ENCODE data around the gene KCNMA1. TPM values are rescaled to one million over a fixed set of nuclear protein-coding genes. Genes with fewer than 3 reads are reported as not detected.

Gene KCNMA1
- total and polyA plus RNA-seq, 2 donors (not counting 1 experiment from before 2014, with no cell fraction given) = 0.82 to 3.1 TPM

- ATAC-seq (ENCODE audit: low read depth) = no peak
- DNase-seq = no peak
- H3K4me3 Mint-ChIP-seq = no peak overlapping the region
- Histone ChIP-seq H3K4me1 (ENCODE audit: control insufficient read depth in 2 of 2, insufficient read depth in 2 of 2, low read length in 2 of 2) (no peaks in the 10 kb centered on the region), H3K4me2 (replicated peaks; ENCODE audit: low read depth, low read length, poor library complexity, severe bottlenecking) (no peak overlapping the region), H3K79me2 (ENCODE audit: control insufficient read depth, insufficient read depth, low read length) (no peaks in the 10 kb centered on the region), H4K20me1 (ENCODE audit: control insufficient read depth, insufficient read depth, low read length, poor library complexity, severe bottlenecking) (no peaks in the 10 kb centered on the region), H3K9me3 (ENCODE audit: control extremely low read depth in 1 of 3, control insufficient read depth in 2 of 3, insufficient read depth in 1 of 3, low read length in 2 of 3) (no peaks in the 10 kb centered on the region), H3K4me3 (ENCODE audit: control extremely low read depth in 1 of 5, extremely low read depth in 1 of 5, insufficient read depth in 1 of 5, low read depth in 2 of 5, low read length in 4 of 5) (no peak overlapping the region), H3K9ac (ENCODE audit: low read length) (no peak overlapping the region), H3K27ac (ENCODE audit: low read length in 2 of 2) (no peak overlapping the region), H3K27me3 (replicated peaks in 1 of 4; ENCODE audit: control extremely low read depth in 1 of 4, control insufficient read depth in 3 of 4, insufficient read depth in 4 of 4, low read length in 3 of 4) (peaks cover 0 to 5% (median 2%) of the 10 kb centered on the region in 4 experiments), H2AFZ (ENCODE audit: insufficient read depth, low read depth, low read length, poor library complexity, severe bottlenecking) (no peak overlapping the region), H3K36me3 (replicated peaks in 1 of 2; ENCODE audit: control extremely low read depth in 1 of 2, control insufficient read depth in 1 of 2, extremely low read depth in 1 of 2, insufficient read depth in 2 of 2, low read length in 1 of 2) (no peaks in the 10 kb centered on the region)
- no peak overlapping the region for H3K27ac Mint-ChIP-seq
- TF ChIP-seq EZH2 (IDR thresholded peaks at IDR 0.05; ENCODE audit: borderline replicate concordance, insufficient read depth, low read depth, low read length, poor library complexity, severe bottlenecking) (no peak), CTCF (IDR thresholded peaks at IDR 0.05) (no peak)
- ChIA-PET CTCF (no interaction called here), POLR2A (no interaction called here)
- no peaks in the 10 kb centered on the region for H3K9me3 Mint-ChIP-seq (ENCODE audit: insufficient read depth)
- H3K27me3 Mint-ChIP-seq = peaks cover 25% of the 10 kb centered on the region
- WGBS (ENCODE audit: insufficient coverage) = 82% methylated on average over 3 of the region's 3 CpGs
- intact Hi-C loops (cut with micrococcal nuclease) = no loop called here
- no peaks in the 10 kb centered on the region for H3K4me1 Mint-ChIP-seq
These were observed 348.5 kb downstream of the KCNMA1 start for GRCh38 chr10:77289027-77289501.

- intact Hi-C loops (cut with micrococcal nuclease) = no loop called here
- TF ChIP-seq CTCF (IDR thresholded peaks at IDR 0.05) = no peak
- TF ChIP-seq EZH2 (IDR thresholded peaks at IDR 0.05; ENCODE audit: borderline replicate concordance, insufficient read depth, low read depth, low read length, poor library complexity, severe bottlenecking) = no peak
- DNase-seq (no peak), ATAC-seq (ENCODE audit: low read depth) (no peak)
- Histone ChIP-seq H3K27me3 (replicated peaks in 1 of 4; ENCODE audit: control extremely low read depth in 1 of 4, control insufficient read depth in 3 of 4, insufficient read depth in 4 of 4, low read length in 3 of 4) (peaks cover 0 to 13% (median 7%) of the 10 kb centered on the region in 4 experiments), H3K4me1 (ENCODE audit: control insufficient read depth in 2 of 2, insufficient read depth in 2 of 2, low read length in 2 of 2) (no peaks in the 10 kb centered on the region), H3K79me2 (ENCODE audit: control insufficient read depth, insufficient read depth, low read length) (no peaks in the 10 kb centered on the region), H4K20me1 (ENCODE audit: control insufficient read depth, insufficient read depth, low read length, poor library complexity, severe bottlenecking) (no peaks in the 10 kb centered on the region), H3K9ac (ENCODE audit: low read length) (no peak overlapping the region), H3K4me3 (ENCODE audit: control extremely low read depth in 1 of 5, extremely low read depth in 1 of 5, insufficient read depth in 1 of 5, low read depth in 2 of 5, low read length in 4 of 5) (no peak overlapping the region), H3K9me3 (ENCODE audit: control extremely low read depth in 1 of 3, control insufficient read depth in 2 of 3, insufficient read depth in 1 of 3, low read length in 2 of 3) (no peaks in the 10 kb centered on the region), H3K36me3 (replicated peaks in 1 of 2; ENCODE audit: control extremely low read depth in 1 of 2, control insufficient read depth in 1 of 2, extremely low read depth in 1 of 2, insufficient read depth in 2 of 2, low read length in 1 of 2) (no peaks in the 10 kb centered on the region), H3K4me2 (replicated peaks; ENCODE audit: low read depth, low read length, poor library complexity, severe bottlenecking) (no peak overlapping the region), H2AFZ (ENCODE audit: insufficient read depth, low read depth, low read length, poor library complexity, severe bottlenecking) (no peak overlapping the region), H3K27ac (ENCODE audit: low read length in 2 of 2) (no peak overlapping the region)
- H3K27me3 Mint-ChIP-seq = peaks cover 29% of the 10 kb centered on the region
- H3K27ac Mint-ChIP-seq = no peak overlapping the region
- no peaks in the 10 kb centered on the region for H3K9me3 Mint-ChIP-seq (ENCODE audit: insufficient read depth)
- H3K4me3 Mint-ChIP-seq = no peak overlapping the region
- 100% methylated on average over 2 of the region's 2 CpGs for WGBS (ENCODE audit: insufficient coverage)
- POLR2A ChIA-PET = no interaction called here
- CTCF ChIA-PET = no interaction called here
- H3K4me1 Mint-ChIP-seq = no peaks in the 10 kb centered on the region
These were observed 349.9 kb downstream of the KCNMA1 start for GRCh38 chr10:77287647-77288120.

Data from B cell (primary cell).